ENCODE data around the gene PLEK.

- TF ChIP-seq CTCF (IDR thresholded peaks at IDR 0.05; ENCODE audit: extremely low read depth in 1 of 2, insufficient read depth in 1 of 2, low read depth in 1 of 2, low read length in 2 of 2) (no peak), POLR2A (IDR thresholded peaks at IDR 0.05; ENCODE audit: low read depth, low read length) (no peak), POLR2AphosphoS5 (IDR thresholded peaks at IDR 0.05; ENCODE audit: insufficient read depth, low read depth, low read length) (no peak), EZH2 (IDR thresholded peaks at IDR 0.05; ENCODE audit: borderline replicate concordance, low read depth, low read length, severe bottlenecking) (no peak)
Measured at GRCh38 chr2:68356599-68357239, 8.4 kb upstream of the PLEK start.
